B cell (primary cell): ENCODE measurements around the gene CHCHD6. TPM values are rescaled to one million over a fixed set of nuclear protein-coding genes. Genes with fewer than 3 reads are reported as not detected.

Source experiments
- ATAC-seq: fragments of 200-7000 bp; cut with Tn5 transposase; one replicate; pipeline ENCODE4 v1.10.0; 2021; ENCODE audit warnings: low read depth, mild to moderate bottlenecking, moderate number of reproducible peaks, moderate library complexity
- CTCF ChIA-PET: fragments of 350-600 bp; sonication (Branson Sonifier 250); formaldehyde crosslinking; loops from one replicate; lab custom pipeline; 2021; ENCODE audit warnings: antibody characterized with exemption, inconsistent platforms; lab: Charles Lee
- POLR2A ChIA-PET: fragments of 350-600 bp; sonication (Branson Sonifier 250); formaldehyde crosslinking; loops from one replicate; lab custom pipeline; 2021; ENCODE audit warnings: antibody characterized with exemption; lab: Charles Lee
- DNase-seq: peaks from one replicate; pipeline ENCODE4 v3.0.0; 2013
- H2AFZ ChIP-seq: 2 replicates; pipeline ENCODE4 v1.6.1; 2012; ENCODE audit warnings: mild to moderate bottlenecking, low read depth, low read length; ENCODE audit not compliant: insufficient read depth, poor library complexity, severe bottlenecking
- H3K27ac ChIP-seq, 2 donors: 1 replicate in 1 of 2; 2 replicates in 1 of 2; pipeline ENCODE4 v1.5.1; 2012 to 2013; ENCODE audit warnings: low read length in 2 of 2, mild to moderate bottlenecking in 2 of 2, moderate library complexity in 1 of 2
- H3K27me3 ChIP-seq, 4 experiments: fragments of 200-600 bp in 1 of 4; sonication (generic) in 1 of 4; replicated peaks in 1 of 4; 1 replicate in 2 of 4; 2 replicates in 2 of 4; pipeline versions ENCODE4 v1.6.1 to v1.7.0; 2013 to 2016; ENCODE audit warnings: low read length in 3 of 4, mild to moderate bottlenecking in 2 of 4, mixed read lengths in 1 of 4, moderate library complexity in 1 of 4; ENCODE audit not compliant: insufficient read depth in 4 of 4, control insufficient read depth in 3 of 4; ENCODE audit errors: control extremely low read depth in 1 of 4
- H3K36me3 ChIP-seq, 2 experiments: replicated peaks in 1 of 2; 1 replicate in 1 of 2; 2 replicates in 1 of 2; pipeline versions ENCODE4 v1.6.1 to v1.7.1; 2013; ENCODE audit warnings: low read length in 1 of 2; ENCODE audit not compliant: insufficient read depth in 2 of 2, control insufficient read depth in 1 of 2; ENCODE audit errors: control extremely low read depth in 1 of 2, extremely low read depth in 1 of 2
- H3K4me1 ChIP-seq, 2 donors: fragments of 200-600 bp in 1 of 2; sonication (generic) in 1 of 2; 1 replicate in 1 of 2; 2 replicates in 1 of 2; pipeline versions ENCODE4 v1.5.1 to v1.6.1; 2013 to 2017; ENCODE audit warnings: low read length in 2 of 2; ENCODE audit not compliant: control insufficient read depth in 2 of 2, insufficient read depth in 2 of 2
- H3K4me2 ChIP-seq: replicated peaks from 2 replicates; pipeline ENCODE3; 2012; ENCODE audit warnings: mild to moderate bottlenecking, low read depth, low read length; ENCODE audit not compliant: poor library complexity, severe bottlenecking
- H3K4me3 ChIP-seq, 5 experiments: fragments of 200-600 bp in 1 of 5; sonication (generic) in 1 of 5; 1 replicate in 3 of 5; 2 replicates in 2 of 5; pipeline versions ENCODE4 v1.5.1 to v1.7.0; 2011 to 2016; ENCODE audit warnings: low read length in 4 of 5, mild to moderate bottlenecking in 4 of 5, low read depth in 2 of 5, control low read depth in 1 of 5, moderate library complexity in 1 of 5; ENCODE audit not compliant: insufficient read depth in 1 of 5; ENCODE audit errors: control extremely low read depth in 1 of 5, extremely low read depth in 1 of 5
- H3K79me2 ChIP-seq: fragments of 200-600 bp; sonication (generic); one replicate; pipeline ENCODE4 v1.6.0; 2016; ENCODE audit warnings: low read length; ENCODE audit not compliant: control insufficient read depth, insufficient read depth
- H3K9ac ChIP-seq: fragments of 200-600 bp; sonication (generic); 2 replicates; pipeline ENCODE4 v1.6.1; 2017; ENCODE audit warnings: mild to moderate bottlenecking, low read length, moderate library complexity
- H3K9me3 ChIP-seq, 3 donors: one replicate each; pipeline versions ENCODE4 v1.6.1 to v1.7.1; 2013; ENCODE audit warnings: low read length in 2 of 3; ENCODE audit not compliant: control insufficient read depth in 2 of 3, insufficient read depth in 1 of 3; ENCODE audit errors: control extremely low read depth in 1 of 3
- H4K20me1 ChIP-seq: 2 replicates; pipeline ENCODE4 v1.6.0; 2012; ENCODE audit warnings: mild to moderate bottlenecking, low read length; ENCODE audit not compliant: insufficient read depth, control insufficient read depth, poor library complexity, severe bottlenecking
- H3K27ac Mint-ChIP-seq: one replicate; pipeline ENCODE4 v1.8.0; 2021; ENCODE audit warnings: mixed read lengths
- H3K27me3 Mint-ChIP-seq: one replicate; pipeline ENCODE4 v1.8.0; 2021; ENCODE audit warnings: mixed read lengths
- H3K4me1 Mint-ChIP-seq: one replicate; pipeline ENCODE4 v1.8.0; 2021; ENCODE audit warnings: mixed read lengths
- H3K4me3 Mint-ChIP-seq: one replicate; pipeline ENCODE4 v1.8.0; 2021; ENCODE audit warnings: mixed read lengths
- H3K9me3 Mint-ChIP-seq: one replicate; pipeline ENCODE4 v1.8.0; 2022; ENCODE audit warnings: mixed read lengths; ENCODE audit not compliant: insufficient read depth
- CTCF ChIP-seq: fragments of 200-600 bp; IDR thresholded peaks from one replicate; pipeline ENCODE4 v1.8.0; 2022; ENCODE audit warnings: antibody characterized with exemption, mild to moderate bottlenecking
- EZH2 ChIP-seq: IDR thresholded peaks from 2 replicates; pipeline ENCODE4 v1.6.1; 2012; ENCODE audit warnings: borderline replicate concordance, low read depth, mild to moderate bottlenecking, moderate library complexity, low read length; ENCODE audit not compliant: insufficient read depth, poor library complexity, severe bottlenecking
- WGBS: methylation state at CpG from one replicate; pipeline ENCODE4 v1.1.5; 2013; ENCODE audit warnings: missing lambda C conversion rate; ENCODE audit not compliant: insufficient coverage; 5-methylcytosine and 5-hydroxymethylcytosine counted together
- intact Hi-C: fragments of 100-400 bp; cut with micrococcal nuclease; formaldehyde crosslinking; loops from one replicate; pipeline ENCODE4 v1.10.0; 2022
- polyA plus RNA-seq: library from polyadenylated mRNA; depleted of rRNA; stranded (reverse); fragments of >200 nt; gene quantifications from 2 replicates; pipeline ENCODE4 v1.2.3, GENCODE V29; 2012
- total RNA-seq, 2 donors: library from RNA; stranded (reverse); fragments of 120-200 nt in 1 of 2; gene quantifications; 1 replicate in 1 of 2; 2 replicates in 1 of 2; pipeline versions ENCODE4 v1.2.3 to v1.2.4, GENCODE V29; 2013 to 2022

CHCHD6 gene
- total and polyA plus RNA-seq, 2 donors (not counting 1 experiment from before 2014, with no cell fraction given), result 8.0 to 13.5 TPM

- no peak for DNase-seq
- Histone ChIP-seq H3K36me3 (no peaks in the 10 kb centered on the region), H3K9me3 (peaks cover 0 to 17% (median 0%) of the 10 kb centered on the region in 3 donors), H3K27me3 (peaks cover 0 to 21% (median 4%) of the 10 kb centered on the region in 4 experiments), H2AFZ (no peak overlapping the region), H3K9ac (no peak overlapping the region), H3K4me3 (no peak overlapping the region), H3K27ac (no peak overlapping the region), H4K20me1 (no peaks in the 10 kb centered on the region), H3K4me2 (no peak overlapping the region), H3K4me1 (peaks cover 3% of the 10 kb centered on the region in 2 donors), H3K79me2 (no peaks in the 10 kb centered on the region)
- intact Hi-C loops, result no loop called here
- no peaks in the 10 kb centered on the region for H3K9me3 Mint-ChIP-seq
- peaks cover 45% of the 10 kb centered on the region for H3K27me3 Mint-ChIP-seq
- H3K27ac Mint-ChIP-seq, result no peak overlapping the region
- ChIA-PET POLR2A (no interaction called here), CTCF (interaction anchor here (1.0 kb wide), 1 partner anchor 23 kb away, joined by 4 read pairs; no protein-coding TSS in a partner anchor)
- H3K4me3 Mint-ChIP-seq, result peak overlapping the region; percentile 44
- WGBS, result 39% methylated on average over 6 of the region's 8 CpGs
- H3K4me1 Mint-ChIP-seq, result peaks cover 7% of the 10 kb centered on the region
- no peak for TF ChIP-seq CTCF
- TF ChIP-seq EZH2, result no peak
- ATAC-seq, result no peak
Observed at GRCh38 chr3:126656371-126657134, 47.5 kb upstream of the CHCHD6 start.

GRCh38 chr3:126657901-126658300, 46.1 kb upstream of the CHCHD6 start:
- Histone ChIP-seq H3K9ac (no peak overlapping the region), H3K27me3 (peaks cover 0 to 23% (median 4%) of the 10 kb centered on the region in 4 experiments), H3K4me3 (no peak overlapping the region), H3K9me3 (peaks cover 0 to 17% (median 0%) of the 10 kb centered on the region in 3 donors), H3K36me3 (no peaks in the 10 kb centered on the region), H4K20me1 (no peaks in the 10 kb centered on the region), H3K27ac (no peak overlapping the region), H3K4me2 (no peak overlapping the region), H2AFZ (no peak overlapping the region), H3K79me2 (no peaks in the 10 kb centered on the region), H3K4me1 (peaks cover 3% of the 10 kb centered on the region in 2 donors)
- ChIA-PET CTCF (no interaction called here), POLR2A (no interaction called here)
- no peaks in the 10 kb centered on the region for H3K9me3 Mint-ChIP-seq
- intact Hi-C loops, result no loop called here
- H3K4me1 Mint-ChIP-seq, result peaks cover 7% of the 10 kb centered on the region
- ATAC-seq (no peak), DNase-seq (no peak)
- no peak for TF ChIP-seq EZH2
- TF ChIP-seq CTCF, result no peak
- H3K27ac Mint-ChIP-seq, result no peak overlapping the region
- 85% methylated on average over 2 of the region's 2 CpGs for WGBS
- H3K4me3 Mint-ChIP-seq, result no peak overlapping the region
- peaks cover 35% of the 10 kb centered on the region for H3K27me3 Mint-ChIP-seq
